HL-60 (cell line): ENCODE measurements around the gene IQGAP2.

Experiments used
- DNase-seq, 2 experiments: peaks; one replicate each; pipeline ENCODE4 v3.0.0-alpha.2; 2010 to 2020; ENCODE audit warnings: low read depth in 1 of 2, low spot score in 1 of 2
- H3K27ac ChIP-seq: fragments of 250-450 bp; sonication (Bioruptor Pico); replicated peaks from 2 replicates; pipeline ENCODE4 v1.5.1; 2020; ENCODE audit warnings: mild to moderate bottlenecking, moderate library complexity
- H3K27me3 ChIP-seq: fragments of 250-450 bp; sonication (Bioruptor Pico); 2 replicates; pipeline ENCODE4 v1.5.1; 2021; ENCODE audit warnings: mild to moderate bottlenecking, moderate library complexity; ENCODE audit not compliant: insufficient read depth, poor library complexity, severe bottlenecking
- H3K4me3 ChIP-seq: replicated peaks from 2 replicates; pipeline ENCODE4 v1.5.1; 2011; ENCODE audit warnings: mild to moderate bottlenecking, control low read depth, low read length; ENCODE audit not compliant: insufficient read depth
- CTCF ChIP-seq: IDR thresholded peaks from one replicate; pipeline ENCODE4 v1.5.1; 2011; ENCODE audit warnings: low read length, control low read depth, inconsistent platforms; ENCODE audit not compliant: insufficient read depth
- GABPA ChIP-seq: IDR thresholded peaks from 2 replicates; pipeline ENCODE4 v1.6.1; 2012; ENCODE audit warnings: low read depth
- POLR2AphosphoS5 ChIP-seq: IDR thresholded peaks from 2 replicates; pipeline ENCODE4 v1.6.1; 2012; ENCODE audit warnings: low read depth
- REST ChIP-seq: IDR thresholded peaks from 2 replicates; pipeline ENCODE4 v1.6.1; 2012; ENCODE audit warnings: low read depth; ENCODE audit not compliant: insufficient replicate concordance
- SPI1 ChIP-seq: IDR thresholded peaks from 2 replicates; pipeline ENCODE4 v1.6.1; 2012; ENCODE audit warnings: low read depth, mild to moderate bottlenecking, borderline replicate concordance

Gene IQGAP2

DNA sequence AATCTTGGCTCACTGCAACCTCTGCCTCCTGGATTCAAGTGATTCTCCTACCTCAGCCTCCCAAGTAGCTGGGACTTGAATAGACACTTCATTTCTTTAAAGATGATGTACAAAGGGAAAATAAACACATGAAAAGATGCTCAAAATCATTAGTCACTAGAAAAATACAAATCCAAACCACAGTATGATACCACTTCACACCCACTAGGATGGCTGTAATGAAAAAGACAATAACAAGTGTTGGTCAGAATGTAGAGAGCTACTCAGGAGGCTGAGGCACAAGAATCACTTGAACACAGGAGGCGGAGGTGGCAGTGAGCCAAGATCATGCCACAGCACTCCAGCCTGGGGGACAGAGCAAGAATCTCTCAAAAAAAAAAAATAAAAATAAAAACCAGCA, 207.1 kb downstream of the IQGAP2 start:
- Histone ChIP-seq H3K4me3 (no peak overlapping the region), H3K27ac (no peak overlapping the region), H3K27me3 (no peaks in the 10 kb centered on the region)
- TF ChIP-seq CTCF: no peak
- no peak for DNase-seq

- Histone ChIP-seq H3K4me3 (no peak overlapping the region), H3K27me3 (no peaks in the 10 kb centered on the region), H3K27ac (no peak overlapping the region)
- TF ChIP-seq GABPA: no peak
- no peak for TF ChIP-seq SPI1
- TF ChIP-seq CTCF: no peak
- DNase-seq: no peak
These were observed 209.9 kb downstream of the IQGAP2 start for GRCh38 chr5:76612942-76613341.

DNA sequence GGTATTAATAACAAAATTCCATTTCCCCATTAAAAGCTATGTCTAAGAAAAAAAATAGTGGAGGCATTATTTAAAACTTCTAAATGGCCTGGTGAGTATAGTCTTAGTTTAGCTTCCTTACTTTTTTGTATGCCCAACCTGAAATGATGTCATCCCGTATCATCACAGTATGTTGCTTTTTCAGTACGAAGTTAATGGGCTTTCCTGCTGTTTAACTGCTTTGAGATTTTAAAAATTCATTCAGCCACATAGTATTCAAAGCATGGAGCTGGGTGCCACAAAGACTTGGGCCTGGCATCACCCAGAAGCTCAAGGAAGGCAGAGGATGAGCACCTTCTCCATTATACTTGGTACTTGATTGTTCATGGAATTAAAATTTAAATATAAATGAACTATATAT, 212.7 kb downstream of the IQGAP2 start:
- no peak for DNase-seq
- Histone ChIP-seq H3K27me3 (no peaks in the 10 kb centered on the region), H3K27ac (no peak overlapping the region), H3K4me3 (no peak overlapping the region)
- TF ChIP-seq CTCF (no peak), POLR2AphosphoS5 (no peak), SPI1 (no peak)

- no peak for DNase-seq
- Histone ChIP-seq H3K4me3 (no peak overlapping the region), H3K27ac (no peak overlapping the region), H3K27me3 (no peaks in the 10 kb centered on the region)
- TF ChIP-seq SPI1 (no peak), POLR2AphosphoS5 (no peak), GABPA (no peak), REST (no peak), CTCF (no peak)
These were observed 213.1 kb downstream of the IQGAP2 start for GRCh38 chr5:76616206-76616605.

DNA sequence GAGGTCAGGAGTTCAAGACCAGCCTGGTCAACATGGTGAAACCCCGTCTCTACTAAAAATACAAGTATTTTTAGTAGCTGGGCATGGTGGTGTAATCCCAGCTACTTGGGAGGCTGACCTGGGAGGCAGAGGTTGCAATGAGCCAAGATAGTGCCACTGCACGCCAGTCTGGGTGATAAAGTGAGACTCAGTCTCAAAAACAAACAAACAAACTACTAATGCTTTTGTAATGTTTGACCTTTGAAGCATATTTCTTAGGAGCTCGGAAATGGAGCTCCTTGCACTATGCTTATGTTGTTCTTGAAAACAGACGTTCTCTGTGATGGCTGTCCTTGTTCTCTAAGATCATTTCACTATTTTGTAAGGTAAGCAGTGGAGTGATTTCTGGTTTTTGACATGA, 214.1 kb downstream of the IQGAP2 start:
- Histone ChIP-seq H3K27me3 (no peaks in the 10 kb centered on the region), H3K27ac (no peak overlapping the region), H3K4me3 (no peak overlapping the region)
- no peak for TF ChIP-seq POLR2AphosphoS5
- no peak for TF ChIP-seq GABPA
- TF ChIP-seq CTCF: no peak
- no peak for TF ChIP-seq REST
- TF ChIP-seq SPI1: no peak
- no peak for DNase-seq
